ENCODE measurements around the gene C11orf68. TPM values are rescaled to one million over a fixed set of nuclear protein-coding genes. Genes with fewer than 3 reads are reported as not detected.

The C11orf68 gene
- total and polyA plus RNA-seq, 9 of the 15 experiments (the other 6 are each of a cell fraction or from before 2014, with no cell fraction given) = 3.6 to 35.9 (median 12.8) TPM

DNA sequence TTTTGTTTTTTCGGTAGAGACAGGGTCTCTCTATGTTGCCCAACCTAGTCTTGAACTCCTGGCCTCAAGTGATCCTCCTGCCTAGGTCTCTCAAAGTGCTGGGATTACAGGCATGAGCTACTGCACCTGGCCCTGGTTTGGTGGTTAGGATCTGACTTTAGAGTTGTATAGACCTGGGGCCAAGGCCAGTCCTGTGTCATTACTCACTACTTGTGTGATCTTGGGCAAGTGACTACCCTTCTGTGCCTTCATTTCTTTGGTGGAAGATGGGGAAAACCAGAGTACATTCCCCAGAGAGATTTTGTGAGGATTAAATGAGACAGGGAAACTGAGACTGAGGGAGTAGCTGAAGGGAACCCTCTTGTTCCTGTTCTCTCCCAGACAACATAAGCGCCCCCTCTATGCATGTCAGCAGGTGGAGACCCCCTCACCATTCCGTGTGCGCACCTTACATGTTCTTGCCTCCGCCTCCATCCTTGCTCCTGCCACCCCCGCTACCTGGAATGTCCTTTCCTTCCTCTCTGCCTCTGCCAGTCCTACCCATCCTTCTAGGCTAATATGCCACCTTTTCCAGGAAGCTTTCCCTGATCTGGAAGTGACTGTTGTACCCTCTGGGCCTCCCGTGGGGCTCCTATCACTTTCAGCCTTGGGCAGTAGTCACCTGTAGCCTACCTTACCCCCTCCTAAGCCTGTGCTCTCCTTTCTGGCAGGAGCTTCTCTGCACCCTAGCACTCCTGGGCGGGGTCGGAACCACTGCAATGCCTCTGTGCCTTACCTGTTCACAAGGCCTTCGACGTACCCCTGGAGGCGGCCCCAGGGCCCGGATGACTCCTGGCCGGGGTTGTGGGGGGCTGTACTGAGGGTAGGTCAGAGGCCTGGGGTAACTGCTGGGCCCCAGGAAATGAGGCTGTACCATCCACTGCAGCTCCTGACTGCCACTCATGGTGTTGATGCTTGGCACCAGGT lies 22.5 kb downstream of the C11orf68 start (continued):
- TF ChIP-seq YY1 (IDR thresholded peaks at IDR 0.05; ENCODE audit: borderline replicate concordance in 1 of 3, control insufficient read depth in 1 of 3, extremely low read depth in 1 of 3, insufficient read depth in 3 of 3, insufficient read length in 1 of 3, insufficient replicate concordance in 2 of 3, low read depth in 1 of 3, low read length in 2 of 3) = no peak
- no peak for TF ChIP-seq ZNF12 (CRISPR knock-in tag; IDR thresholded peaks at IDR 0.05)
- no peak for TF ChIP-seq FOXM1 (IDR thresholded peaks at IDR 0.05; ENCODE audit: low read depth)
- TF ChIP-seq FOXM1 (CRISPR knock-in tag; IDR thresholded peaks at IDR 0.05; ENCODE audit: low read depth) = no peak
- TF ChIP-seq MYC (IDR thresholded peaks at IDR 0.05; ENCODE audit: low read depth, low read length) = no peak
- TF ChIP-seq MYC (CRISPR knock-in tag; IDR thresholded peaks at IDR 0.05; ENCODE audit: borderline replicate concordance, low read depth) = no peak
- no peak for TF ChIP-seq RFX5 (IDR thresholded peaks at IDR 0.05; ENCODE audit: low read depth, low read length)
- TF ChIP-seq E2F3 (CRISPR knock-in tag; IDR thresholded peaks at IDR 0.05) = no peak
- TF ChIP-seq NFXL1 (CRISPR knock-in tag; IDR thresholded peaks at IDR 0.05) = peak; percentile 5; the same call in 1 of the 2 replicates
- TF ChIP-seq NCOA4 (IDR thresholded peaks at IDR 0.05; ENCODE audit: partially characterized antibody) = no peak
- TF ChIP-seq POLR2A (conservative IDR thresholded peaks at IDR 0.05) = peak; percentile 53
- TF ChIP-seq, protein P1, sequence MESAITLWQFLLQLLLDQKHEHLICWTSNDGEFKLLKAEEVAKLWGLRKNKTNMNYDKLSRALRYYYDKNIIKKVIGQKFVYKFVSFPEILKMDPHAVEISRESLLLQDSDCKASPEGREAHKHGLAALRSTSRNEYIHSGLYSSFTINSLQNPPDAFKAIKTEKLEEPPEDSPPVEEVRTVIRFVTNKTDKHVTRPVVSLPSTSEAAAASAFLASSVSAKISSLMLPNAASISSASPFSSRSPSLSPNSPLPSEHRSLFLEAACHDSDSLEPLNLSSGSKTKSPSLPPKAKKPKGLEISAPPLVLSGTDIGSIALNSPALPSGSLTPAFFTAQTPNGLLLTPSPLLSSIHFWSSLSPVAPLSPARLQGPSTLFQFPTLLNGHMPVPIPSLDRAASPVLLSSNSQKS (CRISPR knock-in tag; IDR thresholded peaks at IDR 0.05) = no peak
- TF ChIP-seq, protein P2, sequence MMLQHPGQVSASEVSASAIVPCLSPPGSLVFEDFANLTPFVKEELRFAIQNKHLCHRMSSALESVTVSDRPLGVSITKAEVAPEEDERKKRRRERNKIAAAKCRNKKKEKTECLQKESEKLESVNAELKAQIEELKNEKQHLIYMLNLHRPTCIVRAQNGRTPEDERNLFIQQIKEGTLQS (IDR thresholded peaks at IDR 0.05) = no peak
- TF ChIP-seq, protein P2 (CRISPR knock-in tag; conservative IDR thresholded peaks at IDR 0.05) = 0 out of 2 replicates have a peak, but pooled peaks have one; percentile 11
- no peak for TF ChIP-seq NR3C1 (CRISPR knock-in tag; IDR thresholded peaks at IDR 0.05)
- TF ChIP-seq GABPA (tag; conservative IDR thresholded peaks at IDR 0.05; ENCODE audit: low read depth) = no peak
- TF ChIP-seq, protein P3, sequence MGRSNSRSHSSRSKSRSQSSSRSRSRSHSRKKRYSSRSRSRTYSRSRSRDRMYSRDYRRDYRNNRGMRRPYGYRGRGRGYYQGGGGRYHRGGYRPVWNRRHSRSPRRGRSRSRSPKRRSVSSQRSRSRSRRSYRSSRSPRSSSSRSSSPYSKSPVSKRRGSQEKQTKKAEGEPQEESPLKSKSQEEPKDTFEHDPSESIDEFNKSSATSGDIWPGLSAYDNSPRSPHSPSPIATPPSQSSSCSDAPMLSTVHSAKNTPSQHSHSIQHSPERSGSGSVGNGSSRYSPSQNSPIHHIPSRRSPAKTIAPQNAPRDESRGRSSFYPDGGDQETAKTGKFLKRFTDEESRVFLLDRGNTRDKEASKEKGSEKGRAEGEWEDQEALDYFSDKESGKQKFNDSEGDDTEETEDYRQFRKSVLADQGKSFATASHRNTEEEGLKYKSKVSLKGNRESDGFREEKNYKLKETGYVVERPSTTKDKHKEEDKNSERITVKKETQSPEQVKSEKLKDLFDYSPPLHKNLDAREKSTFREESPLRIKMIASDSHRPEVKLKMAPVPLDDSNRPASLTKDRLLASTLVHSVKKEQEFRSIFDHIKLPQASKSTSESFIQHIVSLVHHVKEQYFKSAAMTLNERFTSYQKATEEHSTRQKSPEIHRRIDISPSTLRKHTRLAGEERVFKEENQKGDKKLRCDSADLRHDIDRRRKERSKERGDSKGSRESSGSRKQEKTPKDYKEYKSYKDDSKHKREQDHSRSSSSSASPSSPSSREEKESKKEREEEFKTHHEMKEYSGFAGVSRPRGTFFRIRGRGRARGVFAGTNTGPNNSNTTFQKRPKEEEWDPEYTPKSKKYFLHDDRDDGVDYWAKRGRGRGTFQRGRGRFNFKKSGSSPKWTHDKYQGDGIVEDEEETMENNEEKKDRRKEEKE (IDR thresholded peaks at IDR 0.05; ENCODE audit: borderline replicate concordance in 1 of 2, control insufficient read depth in 1 of 2, low read depth in 2 of 2, low read length in 1 of 2) = 0 out of 4 replicates have a peak, but pooled peaks of 1 of the 2 experiments have one; percentile 25
- TF ChIP-seq, protein P4, sequence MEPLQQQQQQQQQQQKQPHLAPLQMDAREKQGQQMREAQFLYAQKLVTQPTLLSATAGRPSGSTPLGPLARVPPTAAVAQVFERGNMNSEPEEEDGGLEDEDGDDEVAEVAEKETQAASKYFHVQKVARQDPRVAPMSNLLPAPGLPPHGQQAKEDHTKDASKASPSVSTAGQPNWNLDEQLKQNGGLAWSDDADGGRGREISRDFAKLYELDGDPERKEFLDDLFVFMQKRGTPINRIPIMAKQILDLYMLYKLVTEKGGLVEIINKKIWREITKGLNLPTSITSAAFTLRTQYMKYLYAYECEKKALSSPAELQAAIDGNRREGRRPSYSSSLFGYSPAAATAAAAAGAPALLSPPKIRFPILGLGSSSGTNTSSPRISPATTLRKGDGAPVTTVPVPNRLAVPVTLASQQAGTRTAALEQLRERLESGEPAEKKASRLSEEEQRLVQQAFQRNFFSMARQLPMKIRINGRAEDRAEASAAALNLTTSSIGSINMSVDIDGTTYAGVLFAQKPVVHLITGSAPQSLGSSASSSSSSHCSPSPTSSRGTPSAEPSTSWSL (CRISPR knock-in tag; IDR thresholded peaks at IDR 0.05; ENCODE audit: borderline replicate concordance) = no peak
- no peak for TF ChIP-seq NUFIP1 (IDR thresholded peaks at IDR 0.05; ENCODE audit: partially characterized antibody)
- no peak for TF ChIP-seq CCNT2 (IDR thresholded peaks at IDR 0.05; ENCODE audit: borderline replicate concordance, extremely low read depth, insufficient read length, low read depth, low read length)
